NOMO-1 (cell line): Measurements from ENCODE around the gene ZBTB16.

Experiments used
- DNase-seq, 2 experiments: peaks; one replicate each; lab custom pipeline; 2025; ENCODE audit not compliant: unreplicated experiment in 2 of 2; lab: John Stamatoyannopoulos, UW

ZBTB16 gene

GRCh38 chr11:114271316-114271715 is 211.8 kb downstream of the ZBTB16 start:
- DNase-seq = no peak

- no peak for DNase-seq
Observed at GRCh38 chr11:114272311-114272710, 212.8 kb downstream of the ZBTB16 start.

DNA sequence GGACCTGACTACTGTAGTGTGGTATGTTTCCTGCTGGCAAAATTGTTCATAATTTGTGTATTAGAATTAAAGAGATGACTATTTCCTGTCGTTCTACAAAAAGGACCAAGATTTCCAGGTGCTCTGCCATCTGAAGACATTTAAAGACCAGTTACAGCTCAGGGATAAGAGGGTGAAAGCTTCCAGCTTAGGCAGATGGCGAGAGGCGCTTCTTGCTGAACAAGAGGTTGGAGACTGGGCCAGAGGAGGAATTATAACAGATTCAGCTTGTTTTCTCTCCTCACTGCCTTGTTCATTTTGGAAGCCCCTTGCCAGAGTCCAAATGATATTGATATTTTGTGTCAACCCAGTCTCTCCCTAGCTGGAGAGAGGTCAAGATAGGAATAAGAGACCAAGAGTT is 213.6 kb downstream of the ZBTB16 start:
- no peak for DNase-seq

DNA sequence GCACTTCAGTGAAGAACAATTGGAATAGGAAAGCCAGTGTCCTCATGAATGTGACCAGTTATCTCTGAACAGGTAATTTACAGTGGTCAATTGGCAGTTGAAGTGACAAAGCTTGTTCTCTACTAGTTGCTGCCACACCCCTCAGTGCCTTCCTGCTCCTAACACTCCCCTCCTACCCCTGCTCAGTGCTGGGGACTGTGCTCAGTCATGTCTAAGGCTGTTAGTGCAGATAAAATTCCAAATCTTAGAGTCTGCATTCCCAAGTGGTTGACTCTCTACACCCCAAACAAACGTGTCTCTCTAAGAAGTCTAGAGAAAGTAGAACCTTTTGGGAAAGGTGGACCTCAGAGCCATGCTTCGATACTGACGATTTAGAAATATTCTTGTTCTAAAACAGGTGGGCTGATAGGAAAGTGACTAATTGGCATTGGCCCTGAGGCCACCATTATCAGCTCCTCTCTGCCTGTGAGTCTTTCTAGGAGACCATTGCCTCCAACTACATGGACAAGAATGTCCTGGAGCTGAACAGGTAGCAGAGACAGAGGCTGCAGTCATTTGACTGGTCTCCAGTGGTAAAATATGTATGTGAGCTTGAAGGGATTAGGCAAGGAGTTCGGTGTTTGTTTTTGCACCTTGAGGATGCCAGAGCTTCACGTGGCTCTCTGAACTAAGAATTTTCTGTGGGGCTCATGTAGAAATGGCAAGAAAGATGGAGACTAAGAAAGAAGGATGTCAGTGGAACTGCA is 214.6 kb downstream of the ZBTB16 start:
- no peak for DNase-seq

DNA sequence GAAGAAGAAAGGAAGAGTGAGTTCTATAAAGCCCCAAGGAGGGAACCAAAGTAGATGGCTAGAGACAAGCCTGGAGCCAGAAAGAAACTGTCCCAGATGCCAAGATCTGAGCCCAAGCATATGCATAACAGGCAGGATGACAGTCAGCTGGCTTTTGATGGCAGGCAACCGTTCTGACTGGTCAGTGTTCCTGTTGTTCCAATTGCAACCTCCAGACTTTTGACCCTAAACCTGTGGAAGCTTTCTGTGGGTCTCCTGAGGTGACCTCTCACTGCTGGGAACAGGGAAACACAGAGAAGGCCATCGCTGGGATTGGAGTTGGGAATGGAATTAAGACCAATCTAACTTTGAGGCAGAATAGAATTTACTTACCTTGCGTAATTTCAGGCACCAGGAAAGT is 215.1 kb downstream of the ZBTB16 start:
- DNase-seq = no peak

GRCh38 chr11:114275280-114275679 is 215.8 kb downstream of the ZBTB16 start:
- DNase-seq = no peak

DNA sequence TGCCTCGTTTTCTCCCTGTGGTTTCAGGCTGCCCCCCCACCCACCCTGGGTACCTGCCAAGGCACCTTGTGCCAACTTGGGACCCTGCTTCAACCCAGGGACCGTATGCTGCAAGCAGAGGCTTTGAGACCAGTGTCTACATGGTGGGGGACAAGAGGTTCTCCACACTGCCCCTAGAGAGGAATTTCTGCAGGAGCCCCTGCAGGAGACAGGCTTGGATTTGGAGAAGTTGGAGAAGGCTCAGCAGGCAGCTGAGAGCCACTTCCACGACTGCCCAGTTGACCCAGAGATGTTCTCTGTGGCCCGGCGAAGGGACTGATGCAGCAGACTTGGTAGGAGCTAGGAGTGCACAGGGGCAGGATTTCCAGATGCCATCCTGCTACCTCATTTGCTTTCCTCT is 216.6 kb downstream of the ZBTB16 start:
- DNase-seq = no peak

DNA sequence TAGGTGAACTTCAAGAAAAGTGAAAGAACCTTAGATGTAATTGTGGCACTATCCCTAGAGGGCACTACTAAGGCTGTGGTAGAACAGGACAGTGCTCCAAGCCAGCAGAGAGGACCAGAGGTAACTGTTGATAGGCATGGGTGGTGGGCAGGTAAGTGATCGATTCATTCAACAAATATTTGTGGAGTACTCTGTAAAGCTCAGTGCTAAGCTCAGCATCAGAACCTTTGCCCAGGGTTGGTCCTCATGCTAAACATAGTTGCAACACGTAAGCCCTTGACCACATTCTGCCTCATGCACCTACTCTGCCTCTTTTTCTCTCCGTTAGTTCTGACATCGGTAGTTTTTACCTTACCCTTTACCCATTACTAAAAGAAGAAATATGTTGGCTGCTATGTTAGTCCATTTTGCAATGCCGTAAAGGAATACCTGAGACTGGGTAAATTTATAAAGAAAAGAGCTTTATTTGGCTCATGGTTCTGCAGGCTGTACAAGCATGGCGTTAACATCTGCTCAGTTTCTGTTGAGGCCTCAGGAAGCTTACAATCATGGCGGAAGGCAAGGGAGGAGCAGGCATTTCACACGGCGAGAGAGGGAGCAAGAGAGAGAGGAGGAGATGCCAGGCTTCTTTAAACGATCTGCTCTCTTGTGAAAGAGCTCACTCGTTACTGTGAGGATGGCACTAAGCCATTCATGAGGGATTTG is 218.3 kb downstream of the ZBTB16 start:
- DNase-seq = no peak

DNA sequence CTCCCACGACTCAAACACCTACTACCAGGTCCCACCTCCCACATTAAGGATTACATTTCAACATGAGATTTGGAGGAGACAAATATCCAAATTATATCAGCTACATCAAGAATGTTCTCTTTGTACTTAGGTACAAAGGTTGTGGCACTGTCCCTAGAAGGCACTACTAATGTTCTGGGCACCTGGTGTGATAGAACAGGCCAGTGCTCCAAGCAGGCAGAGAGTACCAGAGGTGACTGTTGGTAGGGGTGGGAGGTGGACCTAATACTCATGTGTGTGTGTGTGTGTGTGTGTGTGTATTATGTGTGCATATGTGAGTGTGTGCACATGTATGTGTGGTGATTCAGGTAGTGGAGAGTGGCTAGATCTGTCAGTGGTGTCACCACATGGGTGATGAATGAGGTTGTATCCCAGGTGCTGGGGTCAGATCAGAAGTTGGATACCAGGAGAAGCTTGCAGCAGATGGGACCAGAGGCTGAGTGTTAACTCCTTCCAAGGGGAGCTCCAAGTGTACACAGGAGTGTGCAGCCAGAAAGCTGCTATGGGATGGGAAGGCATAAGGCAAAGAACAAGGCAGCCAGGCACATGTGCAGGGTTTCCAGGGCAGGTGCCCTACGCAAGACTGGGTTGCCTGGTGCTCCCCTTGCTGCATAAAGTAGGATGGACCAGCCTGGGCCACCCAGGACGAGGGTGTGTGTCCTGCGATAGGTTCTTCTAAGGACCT is 219.0 kb downstream of the ZBTB16 start:
- no peak for DNase-seq

- DNase-seq = no peak
Observed at GRCh38 chr11:114279792-114280546, 220.5 kb downstream of the ZBTB16 start.

GRCh38 chr11:114280696-114281095 is 221.2 kb downstream of the ZBTB16 start:
- peak in 1 of 2 experiments; percentile 6 for DNase-seq

DNA sequence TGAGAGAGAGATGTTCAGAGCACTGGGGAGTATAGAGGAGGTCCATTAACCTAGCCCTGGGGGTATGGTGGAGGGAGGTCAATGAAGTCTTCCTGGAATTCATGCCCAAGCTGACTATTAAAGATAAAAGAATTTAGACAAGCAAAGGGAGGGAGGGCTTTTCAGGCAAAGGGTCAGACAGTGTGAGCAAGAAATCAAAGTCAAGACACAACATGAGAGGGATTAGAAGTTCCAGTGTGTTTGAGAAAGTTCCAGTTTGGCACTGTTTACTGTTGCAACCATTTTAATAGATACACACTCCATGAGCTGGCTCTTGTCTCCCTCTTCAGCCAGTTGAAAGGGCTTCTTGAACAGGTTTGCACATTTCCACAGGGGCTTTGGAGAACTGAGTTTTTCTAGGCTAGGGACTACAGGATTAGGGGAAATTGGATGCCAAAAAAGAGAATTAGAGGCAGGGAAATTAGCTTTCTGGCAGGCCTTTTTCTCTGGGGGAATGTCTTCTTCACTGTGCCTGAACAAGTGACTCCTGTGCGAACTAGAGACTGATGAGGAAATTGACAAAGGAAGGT is 222.0 kb downstream of the ZBTB16 start:
- no peak for DNase-seq

DNA sequence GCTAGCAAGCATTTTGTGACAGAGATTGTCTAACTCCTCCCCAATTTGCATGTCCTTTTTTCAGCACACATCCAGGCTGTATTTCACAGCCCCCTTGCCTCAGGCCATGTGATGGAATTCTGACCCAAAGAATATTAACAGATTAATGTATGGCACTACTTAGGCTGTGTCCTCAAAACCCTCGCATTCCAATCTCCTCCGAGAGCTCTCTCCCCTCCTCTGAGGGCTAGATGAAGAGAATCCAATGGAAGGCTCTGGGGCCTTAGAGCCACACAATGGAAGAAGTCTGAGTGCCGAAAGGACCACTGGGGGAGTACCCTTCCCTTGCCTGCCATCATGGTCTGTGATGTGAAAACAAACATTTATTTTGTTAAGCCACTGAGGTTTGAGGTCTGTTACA is 223.0 kb downstream of the ZBTB16 start:
- no peak for DNase-seq

DNA sequence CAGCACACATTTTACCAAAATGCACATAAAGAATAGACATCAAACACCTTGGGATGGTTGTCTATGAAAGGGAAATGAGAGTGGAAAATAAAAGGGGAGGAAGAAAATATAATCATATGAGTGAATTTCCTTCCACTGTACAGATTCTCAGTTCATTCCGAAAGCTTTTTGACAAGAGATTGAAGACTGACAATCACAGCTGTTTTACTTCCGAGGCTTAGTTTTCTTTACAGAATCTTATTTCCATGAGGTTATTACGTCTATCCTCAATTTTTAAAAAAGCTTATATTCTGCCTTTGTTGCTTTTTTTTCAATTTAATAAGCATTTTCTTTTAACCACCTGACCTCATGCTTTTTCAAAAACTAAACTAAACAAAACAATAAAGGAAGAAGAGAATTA is 223.9 kb downstream of the ZBTB16 start:
- no peak for DNase-seq

DNA sequence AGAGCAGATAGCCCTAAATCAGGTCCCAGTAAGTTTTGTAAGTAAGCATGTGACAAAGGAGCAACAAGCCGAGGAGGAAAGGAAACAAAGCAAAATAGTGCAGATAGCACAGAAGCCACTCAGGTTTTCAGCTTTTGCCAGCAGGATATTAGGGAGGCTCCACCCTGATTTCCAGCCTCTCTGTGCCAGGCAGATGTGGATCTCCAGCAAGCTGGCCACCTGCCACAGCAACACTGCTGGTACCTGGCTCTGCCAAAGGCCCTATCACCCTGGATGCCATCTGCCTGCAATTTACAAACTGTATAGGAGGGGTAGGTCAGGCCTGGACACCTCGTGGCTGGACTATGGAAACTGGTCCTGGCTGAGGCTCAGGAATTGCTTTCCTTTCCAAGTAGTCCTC is 224.5 kb downstream of the ZBTB16 start:
- no peak for DNase-seq

DNA sequence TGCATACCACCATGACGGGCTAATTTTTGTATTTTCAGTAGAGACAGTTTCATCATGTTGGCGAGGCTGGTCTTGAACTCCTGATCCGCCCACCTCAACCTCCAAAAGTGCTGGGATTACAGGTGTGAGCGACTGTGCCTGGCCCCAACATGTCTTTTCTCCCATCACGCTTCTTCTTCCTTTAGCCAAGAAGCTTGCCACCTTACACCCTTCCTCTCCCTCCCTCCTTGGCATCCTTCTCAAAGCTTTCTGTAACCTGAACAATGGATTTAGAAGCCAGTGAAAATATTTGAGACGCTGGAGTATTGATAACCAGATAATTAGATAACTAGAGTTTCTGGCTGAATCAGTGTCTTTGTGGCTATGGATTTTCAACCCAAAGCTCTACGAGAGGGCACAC is 225.4 kb downstream of the ZBTB16 start:
- DNase-seq = no peak

- DNase-seq = no peak
Observed at GRCh38 chr11:114285599-114285998, 226.1 kb downstream of the ZBTB16 start.

GRCh38 chr11:114286229-114286628 is 226.7 kb downstream of the ZBTB16 start:
- DNase-seq = no peak

DNA sequence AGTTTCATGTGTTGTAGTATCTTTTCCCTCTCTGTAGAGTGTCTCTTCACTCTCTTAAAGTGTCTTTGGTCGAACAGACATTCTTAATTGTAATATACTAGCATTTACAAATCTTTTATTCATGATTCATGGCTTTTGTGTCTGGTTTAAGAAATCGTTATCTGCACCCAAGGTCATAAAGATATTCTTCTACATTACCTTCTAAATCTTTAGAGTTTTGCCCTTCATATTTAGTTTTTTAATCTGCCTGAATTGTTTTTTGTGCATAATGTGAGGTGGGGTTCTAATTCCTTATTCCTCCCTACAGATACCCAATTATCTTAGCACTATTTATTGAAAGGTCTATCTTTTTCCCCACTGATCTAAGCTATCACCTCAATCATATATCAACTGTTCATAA is 227.6 kb downstream of the ZBTB16 start:
- no peak for DNase-seq

- no peak for DNase-seq
Observed at GRCh38 chr11:114288136-114288535, 228.6 kb downstream of the ZBTB16 start.

- DNase-seq = no peak
Observed at GRCh38 chr11:114289779-114290178, 230.3 kb downstream of the ZBTB16 start.
